ENCODE results near the gene ANGEL1.

- no peak for TF ChIP-seq POLR2AphosphoS5 (IDR thresholded peaks at IDR 0.05; ENCODE audit: low read depth)
- no peak for TF ChIP-seq CTCF (IDR thresholded peaks at IDR 0.05; ENCODE audit: insufficient read depth, low read length)
Observed at GRCh38 chr14:76765461-76765931, 47.2 kb downstream of the ANGEL1 start.
